ENCODE data around the gene ELK3.

DNA sequence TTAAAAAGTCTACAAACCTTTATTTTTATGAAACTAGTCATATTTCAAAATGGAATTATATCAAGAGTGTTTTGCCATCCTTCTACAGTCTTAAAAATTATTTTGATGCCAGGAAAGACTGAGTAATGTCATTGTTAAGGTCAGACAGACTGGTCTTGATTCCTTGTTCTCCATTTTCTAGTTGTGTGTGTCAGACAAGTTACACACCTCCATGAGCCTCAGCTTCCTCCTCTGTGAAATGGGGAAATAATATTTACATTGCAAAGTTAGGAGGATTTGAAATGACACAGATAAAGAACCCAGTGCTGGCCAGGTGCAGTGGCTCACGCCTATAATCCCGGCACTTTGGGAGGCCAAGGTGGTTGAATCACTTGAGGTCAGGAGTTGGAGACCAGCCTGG is 47.4 kb upstream of the ELK3 start:
- TF ChIP-seq SMAD3 (CRISPR knock-in tag; IDR thresholded peaks at IDR 0.05) (no peak), KAT7 (CRISPR knock-in tag; IDR thresholded peaks at IDR 0.05; ENCODE audit: borderline replicate concordance) (no peak), ZFP62 (CRISPR knock-in tag; IDR thresholded peaks at IDR 0.05) (no peak), ZMYM4 (CRISPR knock-in tag; IDR thresholded peaks at IDR 0.05) (no peak)
- TF ChIP-seq, protein P1, sequence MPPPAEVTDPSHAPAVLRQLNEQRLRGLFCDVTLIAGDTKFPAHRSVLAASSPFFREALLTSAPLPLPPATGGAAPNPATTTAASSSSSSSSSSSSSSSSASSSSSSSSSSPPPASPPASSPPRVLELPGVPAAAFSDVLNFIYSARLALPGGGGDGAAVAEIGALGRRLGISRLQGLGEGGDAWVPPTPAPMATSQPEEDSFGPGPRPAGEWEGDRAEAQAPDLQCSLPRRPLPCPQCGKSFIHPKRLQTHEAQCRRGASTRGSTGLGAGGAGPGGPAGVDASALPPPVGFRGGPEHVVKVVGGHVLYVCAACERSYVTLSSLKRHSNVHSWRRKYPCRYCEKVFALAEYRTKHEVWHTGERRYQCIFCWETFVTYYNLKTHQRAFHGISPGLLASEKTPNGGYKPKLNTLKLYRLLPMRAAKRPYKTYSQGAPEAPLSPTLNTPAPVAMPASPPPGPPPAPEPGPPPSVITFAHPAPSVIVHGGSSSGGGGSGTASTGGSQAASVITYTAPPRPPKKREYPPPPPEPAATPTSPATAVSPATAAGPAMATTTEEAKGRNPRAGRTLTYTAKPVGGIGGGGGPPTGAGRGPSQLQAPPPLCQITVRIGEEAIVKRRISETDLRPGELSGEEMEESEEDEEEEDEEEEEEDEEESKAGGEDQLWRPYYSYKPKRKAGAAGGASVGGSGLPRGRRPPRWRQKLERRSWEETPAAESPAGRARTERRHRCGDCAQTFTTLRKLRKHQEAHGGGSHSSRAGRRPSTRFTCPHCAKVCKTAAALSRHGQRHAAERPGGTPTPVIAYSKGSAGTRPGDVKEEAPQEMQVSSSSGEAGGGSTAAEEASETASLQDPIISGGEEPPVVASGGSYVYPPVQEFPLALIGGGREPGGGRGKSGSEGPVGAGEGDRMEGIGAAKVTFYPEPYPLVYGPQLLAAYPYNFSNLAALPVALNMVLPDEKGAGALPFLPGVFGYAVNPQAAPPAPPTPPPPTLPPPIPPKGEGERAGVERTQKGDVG (CRISPR knock-in tag; IDR thresholded peaks at IDR 0.05; ENCODE audit: borderline replicate concordance) = no peak

Measured in HepG2 (cell line).